Measurements from ENCODE around the gene TIE1.

The TIE1 gene

DNA sequence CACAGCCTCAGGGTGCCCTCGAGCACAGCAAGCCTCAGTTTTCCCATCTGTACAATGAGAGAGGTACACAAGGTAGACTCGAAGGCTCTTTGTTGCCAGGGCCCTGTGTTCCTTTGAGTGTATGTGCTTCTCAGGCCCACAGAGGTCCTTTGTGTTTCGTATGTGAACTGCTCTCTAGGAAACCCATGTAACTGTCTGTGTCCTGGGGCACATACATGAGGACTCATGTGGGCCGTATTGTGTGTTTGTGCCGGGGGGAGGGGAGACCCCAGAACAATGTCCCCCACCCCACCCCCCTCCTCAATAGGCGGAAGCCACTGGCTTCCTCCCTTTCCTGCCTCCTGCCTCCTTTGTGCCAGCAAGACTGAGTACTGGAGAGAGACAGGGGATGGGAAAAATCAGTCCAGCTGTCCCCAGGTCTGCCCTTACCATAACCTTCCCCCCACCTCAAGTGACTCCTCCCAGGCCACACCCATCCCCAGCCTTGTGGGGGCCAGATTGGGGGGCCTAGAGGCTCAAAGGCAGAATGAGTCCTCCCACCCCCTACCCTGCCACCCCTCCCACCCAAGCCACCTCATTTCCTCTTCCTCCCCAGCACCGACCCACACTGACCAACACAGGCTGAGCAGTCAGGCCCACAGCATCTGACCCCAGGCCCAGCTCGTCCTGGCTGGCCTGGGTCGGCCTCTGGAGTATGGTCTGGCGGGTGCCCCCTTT is at the start of gene TIE1:
TSS of gene TIE1 (plus strand) at position 605 of the 717 bp plus-strand sequence. CDS start at position 695, 90 bp downstream.
- ATAC-seq (no peak), DNase-seq (no peak)
- H3K27me3 Mint-ChIP-seq, result no peaks in the 10 kb centered on the region
- H3K4me1 Mint-ChIP-seq, result peaks cover 6% of the 10 kb centered on the region
- H3K36me3 Mint-ChIP-seq (ENCODE audit: low read depth), result no peaks in the 10 kb centered on the region
- H3K4me3 Mint-ChIP-seq, result no peak within 1 kb of the TSS
- no peaks in the 10 kb centered on the region for H3K9me3 Mint-ChIP-seq
- no peak within 1 kb of the TSS for H3K27ac Mint-ChIP-seq

- Mint-ChIP-seq H3K4me1 (no peaks in the 10 kb centered on the region), H3K9me3 (peaks cover 4% of the 10 kb centered on the region), H3K27ac (no peak overlapping the region), H3K4me3 (no peak overlapping the region), H3K36me3 (ENCODE audit: low read depth) (no peaks in the 10 kb centered on the region), H3K27me3 (peaks cover 6% of the 10 kb centered on the region)
- DNase-seq (no peak), ATAC-seq (no peak)
Observed at GRCh38 chr1:43251024-43251423, 49.8 kb upstream of the TIE1 start.

- no peaks in the 10 kb centered on the region for H3K36me3 Mint-ChIP-seq (ENCODE audit: low read depth)
- H3K4me3 Mint-ChIP-seq, result no peak overlapping the region
- no peaks in the 10 kb centered on the region for H3K4me1 Mint-ChIP-seq
- peaks cover 6% of the 10 kb centered on the region for H3K27me3 Mint-ChIP-seq
- H3K9me3 Mint-ChIP-seq, result no peaks in the 10 kb centered on the region
- H3K27ac Mint-ChIP-seq, result no peak overlapping the region
- no peak for ATAC-seq
- DNase-seq, result no peak
Observed at GRCh38 chr1:43252225-43252624, 48.6 kb upstream of the TIE1 start.

DNA sequence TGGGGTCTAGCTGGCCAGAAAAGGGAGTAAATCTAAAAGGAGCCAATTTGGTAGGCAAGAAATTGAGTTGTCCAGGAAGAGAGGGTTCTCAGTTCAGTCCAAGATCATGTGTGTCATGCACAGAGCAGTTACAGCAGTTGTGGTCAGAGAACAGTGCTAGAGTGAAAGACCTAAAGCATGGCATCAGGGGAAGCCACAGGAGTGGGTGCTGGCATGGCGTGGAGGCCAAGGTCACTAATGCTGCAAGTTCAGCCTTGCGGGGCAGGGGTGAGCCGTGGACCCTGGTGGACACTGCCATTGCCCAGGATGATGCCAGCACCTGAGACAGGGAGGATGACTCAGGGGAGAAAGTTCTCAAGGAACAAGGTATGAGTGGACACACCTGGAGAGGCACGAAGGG is 47.6 kb upstream of the TIE1 start:
- no peak for DNase-seq
- H3K9me3 Mint-ChIP-seq, result peaks cover 3% of the 10 kb centered on the region

DNA sequence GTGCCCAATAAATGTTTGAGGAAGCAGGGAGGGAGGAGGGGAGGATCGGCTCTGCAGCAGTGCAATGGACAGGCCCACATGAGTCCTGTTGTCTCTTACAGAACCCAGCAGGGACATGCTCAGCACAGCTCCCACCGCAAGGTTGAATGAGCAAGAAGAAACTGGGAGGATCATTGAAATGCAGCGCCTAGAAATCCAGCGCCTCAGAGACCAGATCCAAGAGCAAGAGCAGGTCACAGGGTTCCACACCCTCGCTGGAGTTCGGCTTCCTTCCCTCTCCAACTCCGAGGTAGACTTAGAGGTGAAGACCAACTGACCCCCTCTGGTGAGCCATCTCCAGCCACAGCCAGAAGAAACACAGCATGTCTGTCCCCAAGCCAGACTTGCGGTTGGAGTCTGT is 46.9 kb upstream of the TIE1 start:
- Mint-ChIP-seq H3K4me1 (no peaks in the 10 kb centered on the region), H3K27ac (no peak overlapping the region), H3K4me3 (no peak overlapping the region), H3K9me3 (peaks cover 4% of the 10 kb centered on the region), H3K36me3 (ENCODE audit: low read depth) (no peaks in the 10 kb centered on the region), H3K27me3 (peaks cover 4% of the 10 kb centered on the region)
- no peak for DNase-seq
- no peak for ATAC-seq

More for the DNA sequence above, 47.6 kb upstream of the TIE1 start:
- Mint-ChIP-seq H3K4me3 (no peak overlapping the region), H3K36me3 (ENCODE audit: low read depth) (no peaks in the 10 kb centered on the region), H3K27me3 (peaks cover 4% of the 10 kb centered on the region), H3K27ac (no peak overlapping the region), H3K4me1 (no peaks in the 10 kb centered on the region)
- no peak for ATAC-seq

GRCh38 chr1:43255438-43256210 is 45.2 kb upstream of the TIE1 start:
- Mint-ChIP-seq H3K4me1 (no peaks in the 10 kb centered on the region), H3K4me3 (no peak overlapping the region), H3K36me3 (ENCODE audit: low read depth) (no peaks in the 10 kb centered on the region), H3K27ac (no peak overlapping the region), H3K27me3 (peaks cover 4% of the 10 kb centered on the region), H3K9me3 (peaks cover 4% of the 10 kb centered on the region)
- DNase-seq (no peak), ATAC-seq (no peak)

DNA sequence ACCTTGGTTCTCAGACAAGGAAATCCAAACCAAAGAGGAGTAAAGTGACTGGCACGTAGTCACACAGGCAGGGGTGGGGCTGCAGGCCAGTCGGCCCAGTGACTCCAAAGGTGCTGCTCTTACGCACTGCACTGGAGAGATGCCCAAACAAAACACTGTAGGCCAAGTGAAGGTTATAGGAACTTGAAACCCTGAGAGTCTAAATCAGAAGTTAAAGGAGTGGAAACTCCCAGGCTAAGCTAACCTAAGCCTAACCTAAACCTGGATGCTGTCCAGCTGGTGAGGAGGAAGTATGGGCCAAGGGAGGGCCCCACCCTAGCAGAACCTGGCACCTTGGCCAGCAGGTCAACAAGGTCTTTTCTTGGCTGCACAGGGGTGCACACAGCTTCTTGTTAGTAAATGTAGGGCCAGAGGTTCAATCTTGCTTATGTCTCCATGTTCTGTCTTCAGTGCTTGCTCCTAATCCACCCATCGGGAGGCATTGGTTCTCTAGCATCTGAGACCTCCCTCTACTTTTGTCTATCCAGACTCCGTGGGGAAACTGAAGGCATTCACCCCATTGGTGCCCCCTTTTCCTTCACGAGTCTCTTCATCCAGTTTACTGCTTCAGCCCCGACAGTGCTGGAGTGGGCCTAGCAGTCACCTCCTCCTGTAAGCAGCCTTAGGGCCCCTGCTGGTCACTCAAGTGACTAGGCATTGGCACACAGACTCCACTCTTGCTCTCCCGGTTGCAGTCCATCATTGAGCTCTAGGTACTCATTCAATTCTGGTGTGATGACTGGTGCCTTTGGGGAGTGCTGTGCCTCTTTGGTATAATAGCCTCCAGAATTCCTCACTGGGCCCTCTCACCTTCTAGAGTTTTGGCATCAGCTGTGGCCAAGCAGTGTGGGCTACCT is 43.9 kb upstream of the TIE1 start:
- ATAC-seq, result no peak
- no peak overlapping the region for H3K4me3 Mint-ChIP-seq

GRCh38 chr1:43258370-43258769 is 42.4 kb upstream of the TIE1 start:
- no peaks in the 10 kb centered on the region for H3K36me3 Mint-ChIP-seq (ENCODE audit: low read depth)
- no peak overlapping the region for H3K27ac Mint-ChIP-seq
- no peak overlapping the region for H3K4me3 Mint-ChIP-seq
- peaks cover 4% of the 10 kb centered on the region for H3K9me3 Mint-ChIP-seq
- no peaks in the 10 kb centered on the region for H3K4me1 Mint-ChIP-seq
- ATAC-seq, result no peak
- H3K27me3 Mint-ChIP-seq, result peaks cover under 1% of the 10 kb centered on the region
- DNase-seq, result no peak

More for the DNA sequence above, 43.9 kb upstream of the TIE1 start:
- H3K36me3 Mint-ChIP-seq (ENCODE audit: low read depth), result no peaks in the 10 kb centered on the region
- peaks cover 4% of the 10 kb centered on the region for H3K9me3 Mint-ChIP-seq
- H3K27me3 Mint-ChIP-seq, result peaks cover 4% of the 10 kb centered on the region
- H3K27ac Mint-ChIP-seq, result no peak overlapping the region
- DNase-seq, result no peak
- no peaks in the 10 kb centered on the region for H3K4me1 Mint-ChIP-seq

- peaks cover 2% of the 10 kb centered on the region for H3K4me1 Mint-ChIP-seq
- H3K27me3 Mint-ChIP-seq, result peaks cover 6% of the 10 kb centered on the region
- no peak overlapping the region for H3K27ac Mint-ChIP-seq
- ATAC-seq, result no peak
- DNase-seq, result no peak
- peaks cover 6% of the 10 kb centered on the region for H3K9me3 Mint-ChIP-seq
- no peak overlapping the region for H3K4me3 Mint-ChIP-seq
- no peaks in the 10 kb centered on the region for H3K36me3 Mint-ChIP-seq (ENCODE audit: low read depth)
Observed at GRCh38 chr1:43265431-43265830, 35.4 kb upstream of the TIE1 start.

DNA sequence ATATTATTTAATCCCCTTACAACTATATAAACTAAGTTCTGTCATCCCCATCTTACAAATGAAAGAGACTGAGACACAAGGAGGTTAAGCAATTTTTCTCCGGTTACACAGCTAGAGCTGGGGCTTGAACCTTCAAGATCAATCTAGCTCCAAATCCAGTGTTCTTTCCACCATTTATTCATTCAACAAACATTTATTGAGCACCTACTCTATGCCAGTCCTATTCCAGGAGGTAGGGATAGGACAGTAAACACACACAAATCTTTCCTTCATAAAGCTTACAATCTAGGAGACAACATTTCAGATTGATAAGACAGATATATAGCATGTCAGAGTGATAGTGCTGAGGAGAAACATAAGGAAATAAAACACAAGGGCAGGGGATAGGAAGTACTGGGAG is 33.9 kb upstream of the TIE1 start:
- Mint-ChIP-seq H3K36me3 (ENCODE audit: low read depth) (no peaks in the 10 kb centered on the region), H3K4me1 (peaks cover 15% of the 10 kb centered on the region), H3K4me3 (no peak overlapping the region), H3K9me3 (peaks cover 6% of the 10 kb centered on the region), H3K27ac (no peak overlapping the region), H3K27me3 (peaks cover 9% of the 10 kb centered on the region)
- no peak for DNase-seq
- no peak for ATAC-seq

- ATAC-seq (no peak), DNase-seq (no peak)
- Mint-ChIP-seq H3K9me3 (peaks cover 6% of the 10 kb centered on the region), H3K4me1 (peaks cover 15% of the 10 kb centered on the region), H3K36me3 (ENCODE audit: low read depth) (no peaks in the 10 kb centered on the region), H3K27ac (no peak overlapping the region), H3K4me3 (no peak overlapping the region), H3K27me3 (peaks cover 9% of the 10 kb centered on the region)
Observed at GRCh38 chr1:43267291-43267805, 33.4 kb upstream of the TIE1 start.

GRCh38 chr1:43267818-43268425 is 32.9 kb upstream of the TIE1 start:
- Mint-ChIP-seq H3K36me3 (ENCODE audit: low read depth) (no peaks in the 10 kb centered on the region), H3K4me1 (peaks cover 15% of the 10 kb centered on the region), H3K9me3 (peaks cover 6% of the 10 kb centered on the region), H3K27me3 (peaks cover 9% of the 10 kb centered on the region), H3K4me3 (no peak overlapping the region), H3K27ac (no peak overlapping the region)
- no peak for ATAC-seq
- DNase-seq, result no peak

- H3K27ac Mint-ChIP-seq, result no peak within 1 kb of the TSS
- DNase-seq (no peak), ATAC-seq (no peak)
- peaks cover 22% of the 10 kb centered on the region for H3K4me1 Mint-ChIP-seq
- peak within 1 kb of the TSS; percentile 34 for H3K4me3 Mint-ChIP-seq
- peaks cover 3% of the 10 kb centered on the region for H3K36me3 Mint-ChIP-seq (ENCODE audit: low read depth)
- H3K27me3 Mint-ChIP-seq, result peaks cover 9% of the 10 kb centered on the region
- H3K9me3 Mint-ChIP-seq, result peaks cover 5% of the 10 kb centered on the region
Observed at GRCh38 chr1:43269627-43270375, 31.0 kb upstream of the TIE1 start, which contains the start of gene TMEM125. TSS of gene TMEM125 (plus strand) at chr1:43269983. CDS start at chr1:43272723, 2,740 bp downstream.

Measured in activated naive CD8-positive, alpha-beta T cell treated with anti-CD3 and anti-CD28 coated beads, Interleukin-2, amount 50 U/mL, for 24 hours (primary cell).